Measurements from ENCODE around the gene SCN1A. TPM values are rescaled to one million over a fixed set of nuclear protein-coding genes. Genes with fewer than 3 reads are reported as not detected.

Gene SCN1A
- 0.02 TPM for total RNA-seq (2013)
- polyA plus RNA-seq: not detected
- polyA minus RNA-seq: under 0.01 TPM in 1 of 2 replicates, not detected in the other
- 0.07 to 5.9 (median 0.18) reads per million in 11 experiments for total RNA-seq

- peaks cover 3 to 10% (median 5%) of the 10 kb centered on the region in 3 donors for H3K27me3 Mint-ChIP-seq (ENCODE audit: low read depth in 3 of 3)
- WGBS (ENCODE audit: insufficient coverage): 20% methylated on average over 4 of the region's 7 CpGs
- peak; percentile 19 to 58 (median 20) for DNase-seq
- H3K4me2 ChIP-seq (replicated peaks; ENCODE audit: extremely low read depth, low read length, poor library complexity, severe bottlenecking): no peak within 1 kb of the TSS
- H3K9me3 ChIP-seq (replicated peaks in 1 of 2; ENCODE audit: control insufficient read depth in 1 of 2, insufficient read depth in 1 of 2, low read length in 2 of 2): no peaks in the 10 kb centered on the region
- H2AFZ ChIP-seq (ENCODE audit: insufficient read depth, low read depth, low read length, poor library complexity, severe bottlenecking): no peak within 1 kb of the TSS
- peaks cover 3 to 4% of the 10 kb centered on the region in 2 donors for H3K4me1 ChIP-seq (ENCODE audit: control insufficient read depth in 1 of 2, insufficient read depth in 2 of 2, low read length in 2 of 2)
- intact Hi-C loops (cut with micrococcal nuclease): loop anchor here (2.0 to 5.0 kb wide), 2 partner anchors 70 to 173 kb away; no protein-coding TSS in a partner anchor
- TF ChIP-seq CTCF (IDR thresholded peaks at IDR 0.05): peak; percentile 84
- H3K4me3 ChIP-seq (replicated peaks in 1 of 3; ENCODE audit: low read depth in 2 of 3, low read length in 3 of 3): no peak within 1 kb of the TSS
- H4K20me1 ChIP-seq (ENCODE audit: insufficient read depth, low read length): no peaks in the 10 kb centered on the region
- no peaks in the 10 kb centered on the region for H3K9me3 Mint-ChIP-seq
- H3K4me3 Mint-ChIP-seq: no peak within 1 kb of the TSS
- H3K27ac Mint-ChIP-seq: no peak within 1 kb of the TSS
- H3K36me3 ChIP-seq (replicated peaks in 1 of 2; ENCODE audit: control insufficient read depth in 1 of 2, insufficient read depth in 2 of 2, low read length in 2 of 2): no peaks in the 10 kb centered on the region
- H3K27ac ChIP-seq (ENCODE audit: low read depth in 1 of 2, low read length in 2 of 2): no peak within 1 kb of the TSS
- H3K9ac ChIP-seq (ENCODE audit: insufficient read depth, low read length, poor library complexity, severe bottlenecking): no peak within 1 kb of the TSS
- H3K79me2 ChIP-seq (ENCODE audit: insufficient read depth, low read length): no peaks in the 10 kb centered on the region
- peaks cover 0 to 3% of the 10 kb centered on the region in 2 donors for H3K27me3 ChIP-seq (ENCODE audit: control insufficient read depth in 2 of 2, insufficient read depth in 2 of 2, low read length in 2 of 2)
- peaks cover 10% of the 10 kb centered on the region for H3K4me1 Mint-ChIP-seq
- H3K36me3 Mint-ChIP-seq: no peaks in the 10 kb centered on the region
Observed at GRCh38 chr2:166127217-166128155, at the start of gene SCN1A. Gene SCN1A, minus strand, starts transcription at chr2:166128020. Its CDS starts 54,399 bp downstream, at chr2:166073621.

GRCh38 chr2:166173263-166173662 is 45.4 kb upstream of the SCN1A start:
- 100% methylated on average over 1 of the region's 2 CpGs for WGBS (ENCODE audit: insufficient coverage)
- H3K4me1 Mint-ChIP-seq: no peaks in the 10 kb centered on the region
- DNase-seq: no peak
- no peak overlapping the region for H3K4me3 ChIP-seq (replicated peaks in 1 of 3; ENCODE audit: low read depth in 2 of 3, low read length in 3 of 3)
- no peak overlapping the region for H3K27ac Mint-ChIP-seq
- no peak overlapping the region for H3K9ac ChIP-seq (ENCODE audit: insufficient read depth, low read length, poor library complexity, severe bottlenecking)
- H3K9me3 ChIP-seq (replicated peaks in 1 of 2; ENCODE audit: control insufficient read depth in 1 of 2, insufficient read depth in 1 of 2, low read length in 2 of 2): no peaks in the 10 kb centered on the region
- no peak for TF ChIP-seq CTCF (IDR thresholded peaks at IDR 0.05)
- H3K27ac ChIP-seq (ENCODE audit: low read depth in 1 of 2, low read length in 2 of 2): no peak overlapping the region
- no peaks in the 10 kb centered on the region for H3K4me1 ChIP-seq (ENCODE audit: control insufficient read depth in 1 of 2, insufficient read depth in 2 of 2, low read length in 2 of 2)
- H2AFZ ChIP-seq (ENCODE audit: insufficient read depth, low read depth, low read length, poor library complexity, severe bottlenecking): no peak overlapping the region
- H3K79me2 ChIP-seq (ENCODE audit: insufficient read depth, low read length): no peaks in the 10 kb centered on the region
- H3K36me3 ChIP-seq (replicated peaks in 1 of 2; ENCODE audit: control insufficient read depth in 1 of 2, insufficient read depth in 2 of 2, low read length in 2 of 2): no peaks in the 10 kb centered on the region
- peaks cover 0 to 3% (median 0%) of the 10 kb centered on the region in 3 donors for H3K27me3 Mint-ChIP-seq (ENCODE audit: low read depth in 3 of 3)
- H4K20me1 ChIP-seq (ENCODE audit: insufficient read depth, low read length): no peaks in the 10 kb centered on the region
- H3K27me3 ChIP-seq (ENCODE audit: control insufficient read depth in 2 of 2, insufficient read depth in 2 of 2, low read length in 2 of 2): no peaks in the 10 kb centered on the region
- H3K4me3 Mint-ChIP-seq: no peak overlapping the region
- H3K9me3 Mint-ChIP-seq: no peaks in the 10 kb centered on the region
- no peaks in the 10 kb centered on the region for H3K36me3 Mint-ChIP-seq
- intact Hi-C loops (cut with micrococcal nuclease): no loop called here
- H3K4me2 ChIP-seq (replicated peaks; ENCODE audit: extremely low read depth, low read length, poor library complexity, severe bottlenecking): no peak overlapping the region

All from CD14-positive monocyte (primary cell).